MM.1S (cell line): ENCODE results near the gene SEMA4D.
"Not testable (repeated sequence)": the region's sequence is repeated elsewhere in the genome, so short reads cannot be mapped to it uniquely, and the experiment has no call there.

Source experiments
- DNase-seq: peaks from one replicate; pipeline ENCODE4 v3.0.0-alpha.2; 2015
- H2AFZ ChIP-seq: fragments of 300-600 bp; sonication (generic); 2 replicates; pipeline ENCODE4 v1.6.0; 2016; ENCODE audit warnings: antibody characterized with exemption, low read length
- H3F3A ChIP-seq: fragments of 300-600 bp; sonication (generic); 2 replicates; pipeline ENCODE4 v1.6.1; 2016; ENCODE audit warnings: mild to moderate bottlenecking, antibody characterized with exemption, low read length, moderate library complexity, mixed read lengths; ENCODE audit not compliant: insufficient read depth
- H3K27ac ChIP-seq: fragments of 300-600 bp; sonication (generic); 2 replicates; pipeline ENCODE4 v1.5.1; 2016; ENCODE audit warnings: mild to moderate bottlenecking, low read length
- H3K27me3 ChIP-seq: fragments of 300-600 bp; sonication (generic); replicated peaks from 2 replicates; pipeline ENCODE4 v1.6.0; 2016; ENCODE audit warnings: low read length; ENCODE audit not compliant: insufficient read depth
- H3K36me3 ChIP-seq: fragments of 300-600 bp; sonication (generic); replicated peaks from 2 replicates; pipeline ENCODE4 v1.6.1; 2016; ENCODE audit warnings: mild to moderate bottlenecking, low read length, mixed read lengths; ENCODE audit not compliant: insufficient read depth
- H3K4me1 ChIP-seq: fragments of 300-600 bp; sonication (generic); 2 replicates; pipeline ENCODE4 v1.6.1; 2016; ENCODE audit warnings: low read length, mixed read lengths
- H3K4me2 ChIP-seq: fragments of 300-600 bp; sonication (generic); 2 replicates; pipeline ENCODE4 v1.6.0; 2016; ENCODE audit warnings: low read depth, low read length
- H3K4me3 ChIP-seq: fragments of 300-600 bp; sonication (generic); 2 replicates; pipeline ENCODE4 v1.5.1; 2016; ENCODE audit warnings: low read length, mixed read lengths
- H3K79me2 ChIP-seq: fragments of 300-600 bp; sonication (generic); 2 replicates; pipeline ENCODE4 v1.6.1; 2016; ENCODE audit warnings: mixed run types, low read length, mixed read lengths
- H3K9ac ChIP-seq: fragments of 300-600 bp; sonication (generic); 2 replicates; pipeline ENCODE4 v1.6.1; 2016; ENCODE audit warnings: low read length, mixed read lengths
- H3K9me2 ChIP-seq: fragments of 300-600 bp; sonication (generic); replicated peaks from 2 replicates; pipeline ENCODE4 v1.6.1; 2016; ENCODE audit warnings: mild to moderate bottlenecking, low read length, mixed read lengths; ENCODE audit not compliant: insufficient read depth
- H3K9me3 ChIP-seq: fragments of 300-600 bp; sonication (generic); replicated peaks from 2 replicates; pipeline ENCODE4 v1.6.1; 2016; ENCODE audit warnings: mild to moderate bottlenecking, low read length, mixed read lengths; ENCODE audit not compliant: insufficient read depth
- H4K20me1 ChIP-seq: fragments of 300-600 bp; sonication (generic); 2 replicates; pipeline ENCODE4 v1.6.1; 2016; ENCODE audit warnings: mild to moderate bottlenecking, low read length, moderate library complexity, mixed read lengths; ENCODE audit not compliant: insufficient read depth
- CTCF ChIP-seq: fragments of 300-600 bp; sonication (generic); IDR thresholded peaks from 2 replicates; pipeline ENCODE4 v1.5.1; 2016; ENCODE audit warnings: antibody characterized with exemption, low read length, mixed read lengths
- EZH2 ChIP-seq: fragments of 300-600 bp; sonication (generic); optimal IDR thresholded peaks from 2 replicates; pipeline ENCODE3; 2017; ENCODE audit warnings: low read depth, mild to moderate bottlenecking, antibody characterized with exemption, low read length, mixed read lengths
- EZH2phosphoT487 ChIP-seq: fragments of 300-600 bp; sonication (generic); IDR thresholded peaks from 2 replicates; pipeline ENCODE4 v1.6.1; 2018; ENCODE audit warnings: antibody characterized with exemption, low read length

Gene SEMA4D

DNA sequence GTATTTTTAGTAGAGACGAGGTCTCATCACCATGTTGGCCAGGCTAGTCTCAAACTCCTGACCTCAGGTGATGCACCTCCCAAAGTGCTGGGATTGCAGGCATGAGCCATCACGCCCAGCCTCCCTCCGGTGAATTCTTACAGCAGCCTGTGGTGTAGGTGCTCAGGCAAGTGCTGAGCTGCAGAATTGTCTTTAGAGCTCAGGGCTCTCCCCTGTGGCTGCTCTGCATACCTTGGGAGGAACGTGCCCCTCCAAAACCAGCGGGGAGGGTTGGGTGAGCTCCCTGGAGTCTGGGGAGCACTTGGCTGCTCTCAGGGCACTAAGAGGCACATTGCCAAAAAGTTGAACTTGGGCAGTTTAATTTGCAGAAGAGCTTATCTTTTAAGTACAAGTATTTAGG is 150.3 kb downstream of the SEMA4D start:
- Histone ChIP-seq H3F3A (no peaks in the 10 kb centered on the region), H3K4me2 (no peak overlapping the region), H2AFZ (no peak overlapping the region), H3K27me3 (no peaks in the 10 kb centered on the region), H3K4me3 (no peak overlapping the region), H3K36me3 (peaks cover 17% of the 10 kb centered on the region), H3K4me1 (peaks cover 15% of the 10 kb centered on the region), H3K79me2 (peaks cover 21% of the 10 kb centered on the region), H3K9me3 (no peaks in the 10 kb centered on the region), H4K20me1 (no peaks in the 10 kb centered on the region), H3K9me2 (no peaks in the 10 kb centered on the region), H3K9ac (no peak overlapping the region), H3K27ac (no peak overlapping the region)
- TF ChIP-seq EZH2phosphoT487 = no peak
- TF ChIP-seq EZH2 = no peak
- TF ChIP-seq CTCF = no peak
- no peak for DNase-seq

DNA sequence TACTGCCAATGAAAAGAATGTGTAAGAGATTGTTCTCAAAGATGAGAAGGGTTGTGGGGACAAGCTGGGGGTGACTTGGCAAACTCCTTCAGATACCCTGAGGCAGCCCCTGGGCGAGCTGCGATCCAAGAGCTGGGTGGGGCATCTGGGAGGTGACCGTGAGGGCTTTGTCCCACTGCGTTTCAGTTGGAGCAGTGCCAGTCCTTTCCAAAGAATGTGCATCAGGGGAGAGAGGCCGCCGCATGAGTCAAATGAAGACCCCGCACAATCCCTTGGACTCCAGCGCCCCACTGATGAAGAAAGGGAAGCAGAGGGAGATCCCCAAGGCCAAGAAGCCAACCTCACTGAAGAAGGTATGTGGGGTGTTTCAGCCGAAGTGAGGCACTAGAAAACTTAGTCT is 151.2 kb downstream of the SEMA4D start:
- Histone ChIP-seq H3K27me3 (no peaks in the 10 kb centered on the region), H3K36me3 (peaks cover 18% of the 10 kb centered on the region)

DNA sequence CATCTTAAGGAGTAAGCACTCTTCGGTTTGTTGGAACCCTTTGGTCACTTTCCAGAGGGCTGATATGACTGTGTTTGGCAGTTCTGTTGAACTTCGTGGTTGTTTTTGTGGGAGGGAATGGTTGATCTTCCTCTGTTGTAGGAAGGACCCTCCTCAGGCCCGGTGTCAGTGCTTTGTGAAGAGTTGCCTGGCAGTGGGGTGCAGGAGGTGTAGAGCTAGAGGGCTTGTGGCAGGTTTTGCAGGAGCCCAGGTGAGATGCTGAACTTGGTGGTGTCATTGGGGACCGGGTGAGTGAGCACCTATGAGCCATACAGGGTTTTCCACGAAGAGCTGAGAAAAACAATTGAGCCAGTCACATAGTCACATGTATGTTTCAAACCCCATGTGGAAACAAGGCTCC is 152.4 kb downstream of the SEMA4D start:
- H4K20me1 ChIP-seq = no peaks in the 10 kb centered on the region
- H3K4me1 ChIP-seq = peaks cover 20% of the 10 kb centered on the region
- H3K9me3 ChIP-seq = no peaks in the 10 kb centered on the region
- TF ChIP-seq CTCF (no peak), EZH2 (no peak), EZH2phosphoT487 (no peak)
- no peak for DNase-seq
- no peak overlapping the region for H3K4me3 ChIP-seq
- peaks cover 10% of the 10 kb centered on the region for H3K36me3 ChIP-seq
- no peak overlapping the region for H3K9ac ChIP-seq
- H3F3A ChIP-seq = peaks cover 12% of the 10 kb centered on the region
- no peaks in the 10 kb centered on the region for H3K9me2 ChIP-seq
- no peak overlapping the region for H3K27ac ChIP-seq
- H2AFZ ChIP-seq = no peak overlapping the region
- peaks cover 26% of the 10 kb centered on the region for H3K79me2 ChIP-seq
- H3K27me3 ChIP-seq = no peaks in the 10 kb centered on the region
- H3K4me2 ChIP-seq = no peak overlapping the region

More for the DNA sequence above, 151.2 kb downstream of the SEMA4D start:
- Histone ChIP-seq H3K4me3 (no peak overlapping the region), H3K9ac (no peak overlapping the region), H3K9me2 (no peaks in the 10 kb centered on the region), H3K4me2 (no peak overlapping the region), H3K79me2 (peaks cover 20% of the 10 kb centered on the region), H4K20me1 (no peaks in the 10 kb centered on the region), H3F3A (no peaks in the 10 kb centered on the region; the same call in 1 of the 2 replicates), H3K4me1 (peaks cover 14% of the 10 kb centered on the region), H3K27ac (no peak overlapping the region), H3K9me3 (no peaks in the 10 kb centered on the region), H2AFZ (no peak overlapping the region)
- DNase-seq = no peak
- TF ChIP-seq EZH2phosphoT487 (no peak), EZH2 (no peak), CTCF (no peak)

- not testable (repeated sequence) for H3K9me3 ChIP-seq, H4K20me1 ChIP-seq, H3K9ac ChIP-seq, DNase-seq, H3K4me2 ChIP-seq, H3K27me3 ChIP-seq, H2AFZ ChIP-seq, H3K27ac ChIP-seq, H3K9me2 ChIP-seq, H3K36me3 ChIP-seq, H3K4me3 ChIP-seq
- H3F3A ChIP-seq = peaks cover 29% of the 10 kb centered on the region
- H3K79me2 ChIP-seq = peaks cover 26% of the 10 kb centered on the region
- peaks cover 29% of the 10 kb centered on the region for H3K4me1 ChIP-seq
Observed at GRCh38 chr9:89343812-89344211, 154.1 kb downstream of the SEMA4D start.
